SU-DHL-6 (cell line): Measurements from ENCODE around the gene CALN1.

Experiments
- EZH2phosphoT487 ChIP-seq: fragments of 200-600 bp; sonication (generic), shearing (Covaris generic); conservative IDR thresholded peaks from 2 replicates; pipeline ENCODE4 v1.6.1; 2018; ENCODE audit warnings: mild to moderate bottlenecking, antibody characterized with exemption, low read length, moderate library complexity, mixed read lengths
- TF ChIP-seq, protein P1 (sequence below): fragments of 200-600 bp; sonication (generic); IDR thresholded peaks from one replicate; pipeline ENCODE4 v1.5.1; 2017; ENCODE audit warnings: antibody characterized with exemption, mild to moderate bottlenecking, low read length, moderate library complexity; ENCODE audit not compliant: insufficient read depth, poor library complexity, severe bottlenecking

DNA sequence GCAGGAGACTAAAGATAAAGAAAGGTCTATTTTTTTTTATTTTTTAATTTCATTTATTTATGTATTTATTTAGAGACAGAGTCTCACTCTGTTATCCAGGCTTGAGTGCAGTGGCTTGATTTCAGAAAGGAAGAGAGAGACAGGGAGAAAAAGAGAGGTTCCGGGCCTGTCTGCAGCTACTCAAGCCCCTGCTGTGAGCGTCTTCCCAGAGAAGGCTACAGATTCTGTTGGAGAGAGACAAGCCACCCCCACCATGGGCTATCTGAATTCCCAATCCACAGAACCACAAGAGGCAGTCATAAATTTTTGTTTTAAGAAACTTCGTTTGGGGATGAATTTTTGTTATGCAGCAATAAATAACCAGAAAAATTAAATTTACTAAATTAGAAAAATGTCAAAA, 68.1 kb downstream of the CALN1 start:
- TF ChIP-seq, protein P1, sequence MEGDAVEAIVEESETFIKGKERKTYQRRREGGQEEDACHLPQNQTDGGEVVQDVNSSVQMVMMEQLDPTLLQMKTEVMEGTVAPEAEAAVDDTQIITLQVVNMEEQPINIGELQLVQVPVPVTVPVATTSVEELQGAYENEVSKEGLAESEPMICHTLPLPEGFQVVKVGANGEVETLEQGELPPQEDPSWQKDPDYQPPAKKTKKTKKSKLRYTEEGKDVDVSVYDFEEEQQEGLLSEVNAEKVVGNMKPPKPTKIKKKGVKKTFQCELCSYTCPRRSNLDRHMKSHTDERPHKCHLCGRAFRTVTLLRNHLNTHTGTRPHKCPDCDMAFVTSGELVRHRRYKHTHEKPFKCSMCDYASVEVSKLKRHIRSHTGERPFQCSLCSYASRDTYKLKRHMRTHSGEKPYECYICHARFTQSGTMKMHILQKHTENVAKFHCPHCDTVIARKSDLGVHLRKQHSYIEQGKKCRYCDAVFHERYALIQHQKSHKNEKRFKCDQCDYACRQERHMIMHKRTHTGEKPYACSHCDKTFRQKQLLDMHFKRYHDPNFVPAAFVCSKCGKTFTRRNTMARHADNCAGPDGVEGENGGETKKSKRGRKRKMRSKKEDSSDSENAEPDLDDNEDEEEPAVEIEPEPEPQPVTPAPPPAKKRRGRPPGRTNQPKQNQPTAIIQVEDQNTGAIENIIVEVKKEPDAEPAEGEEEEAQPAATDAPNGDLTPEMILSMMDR = no peak
- TF ChIP-seq EZH2phosphoT487 = no peak
